ENCODE measurements around the gene DNAJC4. TPM values are rescaled to one million over a fixed set of nuclear protein-coding genes. Genes with fewer than 3 reads are reported as not detected.

Gene DNAJC4
- total and polyA plus RNA-seq, 3 experiments from 2014 or later, result 25.5 to 28.7 (median 26.4) TPM

DNA sequence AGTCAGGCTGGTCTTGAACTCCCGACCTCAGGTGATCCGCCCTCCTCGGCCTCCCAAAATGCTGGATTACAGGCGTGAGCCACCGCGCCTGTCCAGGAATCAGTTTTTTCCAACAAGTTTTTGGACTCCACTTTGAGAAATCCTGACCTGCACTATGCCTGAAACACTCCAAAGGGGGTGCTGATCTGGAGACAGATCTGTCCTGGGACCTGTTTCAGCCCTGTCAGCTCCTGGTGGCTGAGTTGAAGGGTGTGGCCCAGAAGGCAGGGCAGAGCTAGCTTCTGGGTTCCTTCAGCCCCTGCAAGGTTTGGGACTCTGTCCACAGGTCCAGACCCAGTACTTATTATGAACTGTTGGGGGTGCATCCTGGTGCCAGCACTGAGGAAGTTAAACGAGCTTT is 1.2 kb downstream of the DNAJC4 start:
- peaks cover 39 to 67% (median 60%) of the 10 kb centered on the region in 3 donors for H3K4me1 Mint-ChIP-seq
- Histone ChIP-seq H3K4me1 (ENCODE audit: insufficient read depth, low read length) (peaks cover 58% of the 10 kb centered on the region), H3K27ac (ENCODE audit: low read depth, low read length) (no peak overlapping the region), H3K27me3 (ENCODE audit: insufficient read depth, low read length, poor library complexity, severe bottlenecking) (no peaks in the 10 kb centered on the region), H3K4me3 (ENCODE audit: low read length) (no peak overlapping the region), H3K36me3 (ENCODE audit: insufficient read depth, low read length) (no peaks in the 10 kb centered on the region), H3K9me3 (ENCODE audit: low read length) (no peaks in the 10 kb centered on the region)
- no peaks in the 10 kb centered on the region for H3K9me3 Mint-ChIP-seq
- peaks cover 0 to 10% (median 0%) of the 10 kb centered on the region in 3 donors for H3K36me3 Mint-ChIP-seq
- CTCF ChIA-PET, result interaction anchor here (0.9 to 1.6 kb wide), 4 partner anchors 9 to 73 kb away, joined by 3 to 4 read pairs (median 4); partner anchors contain the start of gene FKBP2
- peak overlapping the region; percentile 60 to 97 (median 85) for H3K4me3 Mint-ChIP-seq
- peak in 1 of 5 donors; percentile 45 for DNase-seq
- H3K27me3 Mint-ChIP-seq, result peaks cover 0 to 2% of the 10 kb centered on the region in 2 donors
- POLR2A ChIA-PET, result interaction anchor here (0.8 to 2.1 kb wide), 5 partner anchors 10 to 25 kb away, joined by 3 to 4 read pairs (median 3); partner anchors contain the start of genes FERMT3 and FKBP2
- H3K27ac Mint-ChIP-seq, result peak overlapping the region; percentile 11 to 96 (median 68)

DNA sequence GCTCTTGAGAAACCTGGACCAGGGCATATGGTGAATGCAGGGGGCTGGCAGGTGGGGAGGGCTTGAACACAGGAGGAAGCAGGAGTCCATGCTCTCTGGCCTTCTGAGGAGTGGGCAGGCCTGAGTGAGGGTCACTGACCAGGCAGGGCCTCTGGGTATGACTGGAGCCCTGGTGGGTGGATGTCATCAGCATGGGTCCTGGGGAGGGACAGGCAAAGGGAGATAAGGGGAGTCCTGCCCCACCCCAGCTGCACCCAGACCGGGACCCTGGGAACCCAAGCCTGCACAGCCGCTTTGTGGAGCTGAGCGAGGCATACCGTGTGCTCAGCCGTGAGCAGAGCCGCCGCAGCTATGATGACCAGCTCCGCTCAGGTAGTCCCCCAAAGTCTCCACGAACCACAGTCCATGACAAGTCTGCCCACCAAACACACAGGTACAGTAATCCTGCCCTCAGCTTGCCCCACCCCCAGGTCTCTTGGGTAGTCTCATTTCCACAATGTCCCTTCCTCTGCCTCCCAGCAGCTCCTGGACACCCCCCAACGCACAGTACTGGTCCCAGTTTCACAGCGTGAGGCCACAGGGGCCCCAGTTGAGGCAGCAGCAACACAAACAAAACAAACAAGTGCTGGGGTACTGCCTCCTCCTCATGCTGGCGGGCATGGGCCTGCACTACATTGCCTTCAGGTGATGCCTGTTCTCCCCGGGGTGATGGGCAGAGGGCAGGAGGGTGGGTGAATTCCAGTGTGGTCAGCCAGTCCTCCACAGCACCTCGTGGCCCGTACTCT is 2.0 kb downstream of the DNAJC4 start:
- no peaks in the 10 kb centered on the region for H3K9me3 Mint-ChIP-seq
- H3K4me1 Mint-ChIP-seq, result peaks cover 33 to 65% (median 52%) of the 10 kb centered on the region in 3 donors
- Histone ChIP-seq H3K27ac (ENCODE audit: low read depth, low read length) (no peak overlapping the region), H3K27me3 (ENCODE audit: insufficient read depth, low read length, poor library complexity, severe bottlenecking) (no peaks in the 10 kb centered on the region), H3K4me3 (ENCODE audit: low read length) (no peak overlapping the region), H3K4me1 (ENCODE audit: insufficient read depth, low read length) (peaks cover 51% of the 10 kb centered on the region), H3K36me3 (ENCODE audit: insufficient read depth, low read length) (no peaks in the 10 kb centered on the region), H3K9me3 (ENCODE audit: low read length) (no peaks in the 10 kb centered on the region)
- peak in 1 of 5 donors; percentile 49 for DNase-seq
- peaks cover 0 to 13% (median 0%) of the 10 kb centered on the region in 3 donors for H3K36me3 Mint-ChIP-seq
- peak overlapping the region; percentile 37 to 96 (median 78) for H3K27ac Mint-ChIP-seq
- ChIA-PET CTCF (interaction anchor here (0.8 to 1.6 kb wide), 7 partner anchors 8 to 72 kb away, joined by 3 to 4 read pairs (median 3); partner anchors contain the start of genes FKBP2 and PLCB3), POLR2A (interaction anchor here (1.1 to 1.3 kb wide), 3 partner anchors 9 to 24 kb away, joined by 3 read pairs; partner anchors contain the start of gene FKBP2)
- peak overlapping the region; percentile 60 to 97 (median 85) for H3K4me3 Mint-ChIP-seq
- peaks cover 0 to 2% of the 10 kb centered on the region in 2 donors for H3K27me3 Mint-ChIP-seq

DNA sequence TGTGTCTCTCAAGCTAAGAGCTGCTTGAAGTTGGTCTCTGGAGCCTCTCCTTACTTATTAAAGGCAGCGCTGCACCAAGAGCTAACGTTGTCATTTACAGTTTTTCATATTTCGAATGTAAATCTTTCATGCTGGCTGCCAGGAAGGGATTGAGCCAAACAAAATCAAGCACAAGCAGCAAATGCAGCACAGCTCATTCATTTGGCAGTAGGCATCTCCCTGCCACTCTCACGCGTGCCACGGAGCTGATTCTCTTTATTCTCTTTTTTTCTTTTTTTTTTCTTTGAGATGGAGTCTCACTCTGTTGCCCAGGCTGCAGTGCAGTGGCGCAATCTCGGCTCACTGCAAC is 2.6 kb downstream of the DNAJC4 start:
- CTCF ChIA-PET, result interaction anchor here (0.7 to 1.6 kb wide), 5 partner anchors 9 to 68 kb away, joined by 3 to 4 read pairs (median 3); partner anchors contain the start of gene PLCB3
- POLR2A ChIA-PET, result interaction anchor here (1.1 to 2.5 kb wide), 4 partner anchors 8 to 25 kb away, joined by 3 to 8 read pairs (median 3); partner anchors contain the start of genes FKBP2 and PPP1R14B
- Mint-ChIP-seq H3K27me3 (peaks cover 0 to 2% of the 10 kb centered on the region in 2 donors), H3K9me3 (no peaks in the 10 kb centered on the region), H3K4me1 (peaks cover 29 to 60% (median 48%) of the 10 kb centered on the region in 3 donors), H3K4me3 (peak overlapping the region; percentile 36 to 97 (median 72)), H3K36me3 (peaks cover 0 to 17% (median 0%) of the 10 kb centered on the region in 3 donors), H3K27ac (peak overlapping the region; percentile 37 to 96 (median 77))
- Histone ChIP-seq H3K4me1 (ENCODE audit: insufficient read depth, low read length) (peaks cover 48% of the 10 kb centered on the region), H3K4me3 (ENCODE audit: low read length) (no peak overlapping the region), H3K9me3 (ENCODE audit: low read length) (no peaks in the 10 kb centered on the region), H3K36me3 (ENCODE audit: insufficient read depth, low read length) (no peaks in the 10 kb centered on the region), H3K27ac (ENCODE audit: low read depth, low read length) (no peak overlapping the region), H3K27me3 (ENCODE audit: insufficient read depth, low read length, poor library complexity, severe bottlenecking) (no peaks in the 10 kb centered on the region)
- no peak for DNase-seq

DNA sequence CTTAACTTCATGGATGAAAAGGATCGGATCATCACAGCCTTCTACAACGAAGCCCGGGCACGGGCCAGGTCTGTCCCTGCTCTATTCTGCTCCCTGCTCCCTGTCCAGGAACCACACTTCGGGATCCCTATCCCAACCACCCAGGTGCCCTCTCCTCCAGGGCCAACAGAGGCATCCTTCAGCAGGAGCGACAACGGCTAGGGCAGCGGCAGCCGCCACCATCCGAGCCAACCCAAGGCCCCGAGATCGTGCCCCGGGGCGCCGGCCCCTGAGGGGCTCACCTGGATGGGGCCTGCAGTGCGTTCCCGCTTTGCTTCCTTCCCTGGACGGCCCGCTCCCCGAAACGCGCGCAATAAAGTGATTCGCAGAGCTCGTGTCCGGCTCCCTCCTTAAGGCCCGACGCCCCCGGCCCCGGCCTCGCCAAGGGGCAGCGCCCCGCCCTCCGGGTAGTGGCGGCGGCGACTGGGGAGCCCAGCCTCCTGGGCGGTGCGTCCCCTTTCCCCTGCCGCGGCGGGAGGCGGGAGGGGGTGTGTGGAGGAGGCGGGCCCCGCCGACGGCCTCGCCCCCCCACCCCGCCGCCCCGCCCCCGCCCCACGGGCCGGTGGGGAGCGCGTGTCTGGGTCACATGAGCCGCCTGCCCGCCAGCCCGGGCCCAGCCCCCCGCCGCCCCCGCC is 3.7 kb downstream of the DNAJC4 start, which contains the start of gene VEGFB:
TSS of gene VEGFB (plus strand) at position 672 of the 674 bp plus-strand sequence. CDS start 250 bp downstream, outside the sequence.
- POLR2A ChIA-PET, result interaction anchor here (2.5 kb wide), 1 partner anchor 12 kb away, joined by 8 read pairs; the partner anchor contains the start of gene PPP1R14B
- Mint-ChIP-seq H3K36me3 (peaks cover 0 to 28% (median 0%) of the 10 kb centered on the region in 3 donors), H3K27ac (peak within 1 kb of the TSS; percentile 75 to 96 (median 89)), H3K9me3 (no peaks in the 10 kb centered on the region), H3K4me1 (peaks cover 27 to 62% (median 41%) of the 10 kb centered on the region in 3 donors), H3K27me3 (peaks cover 0 to 2% of the 10 kb centered on the region in 2 donors), H3K4me3 (peak within 1 kb of the TSS; percentile 78 to 97 (median 83))
- CTCF ChIA-PET, result interaction anchor here (1.0 to 3.2 kb wide), 3 partner anchors 27 to 67 kb away, joined by 3 to 11 read pairs (median 6); partner anchors contain the start of gene FERMT3
- Histone ChIP-seq H3K4me1 (ENCODE audit: insufficient read depth, low read length) (peaks cover 44% of the 10 kb centered on the region), H3K4me3 (ENCODE audit: low read length) (peak within 1 kb of the TSS; percentile 67), H3K27ac (ENCODE audit: low read depth, low read length) (peak within 1 kb of the TSS; percentile 49), H3K9me3 (ENCODE audit: low read length) (no peaks in the 10 kb centered on the region), H3K27me3 (ENCODE audit: insufficient read depth, low read length, poor library complexity, severe bottlenecking) (no peaks in the 10 kb centered on the region), H3K36me3 (ENCODE audit: insufficient read depth, low read length) (no peaks in the 10 kb centered on the region)
- peak; percentile 65 to 82 (median 70) for DNase-seq

DNA sequence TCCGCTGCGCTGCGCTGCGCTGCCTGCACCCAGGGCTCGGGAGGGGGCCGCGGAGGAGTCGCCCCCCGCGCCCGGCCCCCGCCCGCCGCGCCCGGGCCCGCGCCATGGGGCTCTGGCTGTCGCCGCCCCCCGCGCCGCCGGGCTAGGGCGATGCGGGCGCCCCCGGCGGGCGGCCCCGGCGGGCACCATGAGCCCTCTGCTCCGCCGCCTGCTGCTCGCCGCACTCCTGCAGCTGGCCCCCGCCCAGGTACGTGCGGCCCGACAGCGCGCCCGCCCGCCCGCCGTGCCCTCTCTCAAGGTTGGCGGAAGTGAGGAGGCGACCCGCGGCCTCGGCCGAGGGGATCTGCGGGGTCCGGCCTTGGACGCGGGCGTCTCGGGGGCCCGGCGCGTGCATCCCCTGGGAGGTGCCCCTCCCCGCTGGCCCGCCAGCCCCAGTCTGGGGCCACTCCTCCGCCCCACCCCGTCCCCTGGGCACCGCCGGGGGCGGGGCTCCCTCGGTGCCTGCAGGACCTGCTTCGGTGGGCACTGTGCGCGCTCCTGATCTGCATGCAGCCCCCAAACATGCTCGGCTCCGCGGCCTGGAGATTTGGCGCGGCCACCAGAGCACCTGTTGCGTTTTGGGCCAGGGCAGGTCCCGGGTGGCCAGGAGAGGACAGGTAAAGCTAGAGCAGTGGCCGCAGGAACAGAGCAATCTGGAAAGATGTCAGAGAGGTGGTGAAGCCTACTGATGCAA is 4.5 kb downstream of the DNAJC4 start:
- no peaks in the 10 kb centered on the region for H3K36me3 ChIP-seq (ENCODE audit: insufficient read depth, low read length)
- peaks cover 21 to 57% (median 35%) of the 10 kb centered on the region in 3 donors for H3K4me1 Mint-ChIP-seq
- peak overlapping the region; percentile 70 to 89 (median 79) for H3K4me3 Mint-ChIP-seq
- H3K9me3 Mint-ChIP-seq, result no peaks in the 10 kb centered on the region
- peaks cover 0 to 28% (median 0%) of the 10 kb centered on the region in 3 donors for H3K36me3 Mint-ChIP-seq
- peak; percentile 51 to 72 (median 64) for DNase-seq
- peaks cover 38% of the 10 kb centered on the region for H3K4me1 ChIP-seq (ENCODE audit: insufficient read depth, low read length)
- no peaks in the 10 kb centered on the region for H3K9me3 ChIP-seq (ENCODE audit: low read length)
- H3K4me3 ChIP-seq (ENCODE audit: low read length), result peak overlapping the region; percentile 67
- CTCF ChIA-PET, result interaction anchor here (0.6 to 3.2 kb wide), 8 partner anchors 8 to 69 kb away, joined by 3 to 11 read pairs (median 4); partner anchors contain the start of genes FERMT3, NUDT22, PLCB3 and TRPT1
- H3K27ac Mint-ChIP-seq, result peak overlapping the region; percentile 75 to 96 (median 86)
- no peaks in the 10 kb centered on the region for H3K27me3 ChIP-seq (ENCODE audit: insufficient read depth, low read length, poor library complexity, severe bottlenecking)
- peak overlapping the region; percentile 49 for H3K27ac ChIP-seq (ENCODE audit: low read depth, low read length)
- peaks cover 0 to 2% of the 10 kb centered on the region in 2 donors for H3K27me3 Mint-ChIP-seq
- POLR2A ChIA-PET, result interaction anchor here (1.2 to 2.5 kb wide), 2 partner anchors 8 to 11 kb away, joined by 3 to 8 read pairs; partner anchors contain the start of genes NUDT22 and PPP1R14B

DNA sequence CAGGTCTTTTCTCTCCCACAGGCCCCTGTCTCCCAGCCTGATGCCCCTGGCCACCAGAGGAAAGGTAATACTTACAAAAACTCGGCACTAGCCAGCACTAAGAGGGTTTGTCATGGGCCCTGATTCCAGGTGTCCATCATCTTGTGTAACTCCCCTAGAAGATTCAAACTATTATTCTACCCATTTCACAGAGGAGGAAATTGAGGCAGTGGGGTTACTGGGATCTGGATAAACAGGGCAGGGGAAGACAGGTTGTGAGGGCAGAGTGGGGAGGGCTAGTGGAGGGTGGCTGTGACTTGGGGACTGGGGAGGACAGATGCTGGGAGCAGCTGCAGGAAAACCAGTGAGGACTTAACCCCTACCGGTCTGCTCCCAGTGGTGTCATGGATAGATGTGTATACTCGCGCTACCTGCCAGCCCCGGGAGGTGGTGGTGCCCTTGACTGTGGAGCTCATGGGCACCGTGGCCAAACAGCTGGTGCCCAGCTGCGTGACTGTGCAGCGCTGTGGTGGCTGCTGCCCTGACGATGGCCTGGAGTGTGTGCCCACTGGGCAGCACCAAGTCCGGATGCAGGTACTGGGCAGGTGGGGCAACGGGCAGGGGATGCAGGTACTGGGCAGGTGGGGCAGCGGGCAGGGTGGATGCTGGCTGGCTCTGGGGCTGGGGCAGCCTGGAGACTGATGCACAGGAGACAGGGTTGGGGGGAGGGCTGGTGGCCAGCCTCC is 5.3 kb downstream of the DNAJC4 start:
- no peaks in the 10 kb centered on the region for H3K9me3 ChIP-seq (ENCODE audit: low read length)
- DNase-seq, result peak in 1 of 5 donors; percentile 45
- H3K4me1 Mint-ChIP-seq, result peaks cover 24 to 58% (median 40%) of the 10 kb centered on the region in 3 donors
- H3K9me3 Mint-ChIP-seq, result no peaks in the 10 kb centered on the region
- peak overlapping the region; percentile 75 to 96 (median 86) for H3K27ac Mint-ChIP-seq
- peaks cover 44% of the 10 kb centered on the region for H3K4me1 ChIP-seq (ENCODE audit: insufficient read depth, low read length)
- CTCF ChIA-PET, result interaction anchor here (0.7 to 3.2 kb wide), 7 partner anchors 9 to 69 kb away, joined by 3 to 11 read pairs (median 6); partner anchors contain the start of genes FERMT3, NUDT22, PLCB3 and TRPT1
- H3K27ac ChIP-seq (ENCODE audit: low read depth, low read length), result peak overlapping the region; percentile 49
- peaks cover 0 to 25% (median 0%) of the 10 kb centered on the region in 3 donors for H3K36me3 Mint-ChIP-seq
- H3K27me3 Mint-ChIP-seq, result peaks cover 0 to 2% of the 10 kb centered on the region in 2 donors
- H3K4me3 Mint-ChIP-seq, result peak overlapping the region; percentile 70 to 89 (median 79)
- POLR2A ChIA-PET, result interaction anchor here (1.2 to 2.5 kb wide), 2 partner anchors 9 to 10 kb away, joined by 3 to 8 read pairs; partner anchors contain the start of genes NUDT22 and PPP1R14B
- H3K27me3 ChIP-seq (ENCODE audit: insufficient read depth, low read length, poor library complexity, severe bottlenecking), result no peaks in the 10 kb centered on the region
- peak overlapping the region; percentile 67 for H3K4me3 ChIP-seq (ENCODE audit: low read length)
- no peaks in the 10 kb centered on the region for H3K36me3 ChIP-seq (ENCODE audit: insufficient read depth, low read length)

Data from CD8-positive, alpha-beta memory T cell (primary cell).